C4-2B (cell line): Measurements from ENCODE around the gene PEX12.

Source experiments
- CTCF ChIP-seq: fragments of 450-650 bp; conservative IDR thresholded peaks from 2 replicates; pipeline ENCODE4 v1.5.1; 2017; ENCODE audit warnings: mild to moderate bottlenecking
- ZFX ChIP-seq: fragments of 450-650 bp; IDR thresholded peaks from 2 replicates; pipeline ENCODE4 v1.6.1; 2017

DNA sequence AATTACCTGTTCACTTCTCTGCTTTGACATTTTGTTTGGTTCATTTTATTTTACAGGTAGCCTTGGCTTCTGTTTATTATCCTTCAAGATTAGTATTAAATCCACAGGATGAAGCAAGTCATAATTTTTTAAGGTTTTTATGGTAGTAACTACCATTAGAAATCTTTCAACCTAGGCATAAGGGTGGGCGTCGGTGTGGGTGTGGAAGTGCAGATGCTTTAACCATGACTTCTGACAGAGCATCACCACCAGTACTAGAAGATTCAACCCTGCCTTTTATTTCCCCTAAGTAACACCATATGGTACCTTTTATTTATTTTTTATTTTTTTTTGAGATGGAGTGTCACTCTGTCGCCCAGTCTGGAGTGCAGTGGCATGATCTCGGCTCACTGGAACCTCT lies 31.5 kb upstream of the PEX12 start:
- TF ChIP-seq CTCF (no peak), ZFX (no peak)
